ENCODE measurements around the gene RPS6KA2.

RPS6KA2 gene

GRCh38 chr6:166437661-166438060, 189.4 kb downstream of the RPS6KA2 start:
- in situ Hi-C loops (cut with HindIII; ENCODE audit: low pct_ligation_motif_present, low pct_unique_long_range_greater_than_20kb, low sequenced_read_pairs): no loop called here
- DNase-seq: no peak

DNA sequence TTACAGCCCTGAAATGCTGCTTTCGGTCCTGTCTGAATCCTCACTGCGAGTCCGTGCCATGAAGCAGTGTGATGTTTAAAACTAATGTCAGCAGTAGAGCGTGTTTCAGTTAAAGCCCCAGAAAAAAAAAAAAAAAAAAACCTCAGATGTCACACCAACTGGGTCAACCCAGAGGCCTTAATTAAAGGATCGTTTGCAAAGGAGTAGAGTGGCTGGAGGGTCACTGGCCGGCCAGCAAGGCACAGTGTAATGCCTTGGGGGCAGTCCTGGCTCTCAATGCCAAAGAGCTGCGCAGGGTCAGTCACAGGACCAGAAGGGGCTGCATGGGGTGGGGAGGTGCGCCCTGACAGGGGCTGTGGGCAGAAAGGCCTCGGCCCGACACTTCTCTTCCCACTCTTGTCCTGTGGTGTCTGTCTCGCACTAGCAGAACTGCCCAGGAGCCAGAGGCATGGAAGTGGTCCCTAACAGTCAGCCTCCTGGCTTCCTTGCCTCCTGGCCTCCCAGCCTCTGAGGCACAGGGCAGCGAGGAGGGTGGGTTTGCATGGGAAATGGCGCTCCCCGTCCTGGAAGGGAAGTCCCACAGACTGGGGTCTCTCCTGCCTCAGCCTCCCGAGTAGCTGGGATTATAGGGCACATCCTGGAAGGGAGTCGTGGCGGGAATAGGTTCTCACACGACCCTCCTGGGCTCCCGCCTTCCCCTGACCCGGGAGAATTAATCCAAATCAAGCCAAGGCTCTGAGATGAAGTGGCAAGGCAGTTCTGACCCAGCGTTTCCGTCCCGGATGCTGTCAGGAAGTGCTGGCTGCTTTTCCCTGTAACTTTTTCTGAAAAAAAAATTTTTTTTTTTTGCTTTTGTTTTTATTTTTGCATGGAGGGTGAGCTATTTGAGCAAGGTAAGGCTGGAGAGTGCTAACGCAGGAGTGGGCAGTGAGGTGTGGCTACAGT, 190.6 kb downstream of the RPS6KA2 start:
- no peak for DNase-seq
- in situ Hi-C loops (cut with HindIII; ENCODE audit: low pct_ligation_motif_present, low pct_unique_long_range_greater_than_20kb, low sequenced_read_pairs): no loop called here

DNA sequence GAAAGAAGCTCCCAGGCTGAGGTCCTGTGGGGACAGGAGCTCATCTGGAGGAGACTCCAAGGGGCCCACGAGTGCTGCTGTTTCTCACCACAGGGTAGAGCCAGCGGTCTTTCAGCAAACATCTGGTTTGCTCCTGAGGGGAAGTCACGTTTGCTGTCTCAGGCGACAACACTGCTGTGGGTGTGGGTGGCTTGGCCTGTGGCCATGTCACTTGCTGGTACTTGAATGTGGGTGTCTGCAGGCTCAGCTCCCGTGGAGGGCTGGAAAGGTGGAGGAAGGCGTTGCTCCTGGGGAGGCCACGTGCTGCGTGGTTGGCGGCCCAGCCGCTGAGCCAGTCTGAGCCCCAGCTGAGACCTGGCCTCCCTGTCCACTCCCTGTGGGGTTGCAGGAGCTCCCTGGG, 191.5 kb downstream of the RPS6KA2 start:
- no peak for DNase-seq
- in situ Hi-C loops (cut with HindIII; ENCODE audit: low pct_ligation_motif_present, low pct_unique_long_range_greater_than_20kb, low sequenced_read_pairs): no loop called here

DNA sequence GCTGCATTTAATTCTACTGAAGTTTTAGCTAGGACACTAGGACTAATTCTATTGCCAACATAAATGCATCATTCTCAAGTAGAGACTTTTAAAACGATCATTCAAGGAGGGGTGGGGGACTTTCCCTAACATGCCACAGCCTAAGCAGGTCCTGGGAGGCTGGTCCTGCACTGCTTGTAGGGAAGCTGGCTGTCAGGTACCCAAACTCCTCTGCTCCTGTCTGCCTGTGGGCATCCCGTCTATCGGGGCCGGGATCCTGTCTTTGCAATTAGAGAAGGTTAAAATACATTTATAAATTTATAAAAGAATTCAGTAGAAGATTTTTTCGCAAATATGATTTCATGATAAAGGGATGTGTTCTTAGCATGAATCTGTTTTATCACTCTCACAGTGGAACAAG, 192.7 kb downstream of the RPS6KA2 start:
- in situ Hi-C loops (cut with HindIII; ENCODE audit: low pct_ligation_motif_present, low pct_unique_long_range_greater_than_20kb, low sequenced_read_pairs): no loop called here
- no peak for DNase-seq

- no peak for DNase-seq
- in situ Hi-C loops (cut with HindIII; ENCODE audit: low pct_ligation_motif_present, low pct_unique_long_range_greater_than_20kb, low sequenced_read_pairs): no loop called here
These were observed 194.0 kb downstream of the RPS6KA2 start for GRCh38 chr6:166433096-166433495.

- in situ Hi-C loops (cut with HindIII; ENCODE audit: low pct_ligation_motif_present, low pct_unique_long_range_greater_than_20kb, low sequenced_read_pairs): no loop called here
- DNase-seq: no peak
These were observed 196.8 kb downstream of the RPS6KA2 start for GRCh38 chr6:166430269-166430668.

DNA sequence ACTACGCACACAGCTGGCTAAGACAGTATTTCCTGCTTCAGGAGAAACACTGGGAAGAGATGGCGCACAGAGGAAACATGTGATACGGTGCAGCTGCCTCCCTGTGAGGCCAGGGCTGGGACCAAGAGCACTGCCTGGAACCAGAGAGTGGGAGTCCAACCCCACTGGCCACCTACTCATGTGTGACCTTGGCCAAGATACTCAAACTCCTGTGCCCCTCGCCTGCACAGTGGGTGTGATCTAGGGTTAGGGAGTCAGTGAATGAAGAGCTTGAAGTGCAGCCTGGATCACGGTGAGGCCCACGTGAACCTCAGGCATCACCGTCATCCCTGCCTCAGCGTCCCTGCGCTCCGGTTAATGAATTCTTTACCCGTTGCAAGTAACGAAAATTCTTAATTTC, 202.6 kb downstream of the RPS6KA2 start:
- in situ Hi-C loops (cut with HindIII; ENCODE audit: low pct_ligation_motif_present, low pct_unique_long_range_greater_than_20kb, low sequenced_read_pairs): no loop called here
- no peak for DNase-seq

GRCh38 chr6:166423781-166424180, 203.3 kb downstream of the RPS6KA2 start:
- DNase-seq: no peak
- in situ Hi-C loops (cut with HindIII; ENCODE audit: low pct_ligation_motif_present, low pct_unique_long_range_greater_than_20kb, low sequenced_read_pairs): no loop called here

- in situ Hi-C loops (cut with HindIII; ENCODE audit: low pct_ligation_motif_present, low pct_unique_long_range_greater_than_20kb, low sequenced_read_pairs): no loop called here
- no peak for DNase-seq
These were observed 203.9 kb downstream of the RPS6KA2 start for GRCh38 chr6:166423051-166423745.

DNA sequence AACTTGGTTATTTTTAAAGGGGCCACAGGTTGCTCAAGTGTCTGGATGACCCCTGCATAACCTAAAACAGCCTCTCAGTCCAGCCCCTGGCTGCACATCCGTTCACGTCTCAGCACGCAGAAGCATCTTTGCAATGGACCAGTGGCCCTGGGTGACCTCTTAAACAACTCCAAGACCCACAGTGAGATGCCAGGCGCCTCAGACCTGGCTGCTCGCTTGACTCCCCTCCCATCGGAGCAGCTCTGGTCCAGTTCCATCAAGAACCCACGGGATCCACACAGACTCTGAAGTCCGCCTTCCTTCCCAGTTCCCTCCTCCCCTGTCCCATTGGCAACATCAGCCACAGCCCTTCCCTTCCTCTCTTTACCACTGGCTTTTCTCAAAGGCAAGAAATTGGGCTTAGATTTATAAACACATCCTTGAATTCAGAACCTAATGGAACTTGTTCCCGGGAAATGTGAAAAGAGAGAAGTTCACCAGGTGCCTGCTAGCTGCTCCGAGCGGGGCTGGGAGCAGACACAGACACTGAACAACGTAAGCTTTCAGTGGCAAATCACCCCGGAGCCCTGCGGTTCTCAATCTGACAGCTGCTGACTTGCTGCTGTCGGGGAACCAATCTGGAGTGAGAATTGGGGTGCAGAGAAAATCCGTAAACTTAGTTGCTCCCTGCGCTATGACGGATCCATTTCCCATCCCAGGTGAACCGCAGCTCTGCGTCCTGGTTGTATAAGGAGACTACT, 204.7 kb downstream of the RPS6KA2 start:
- in situ Hi-C loops (cut with HindIII; ENCODE audit: low pct_ligation_motif_present, low pct_unique_long_range_greater_than_20kb, low sequenced_read_pairs): no loop called here
- no peak for DNase-seq

DNA sequence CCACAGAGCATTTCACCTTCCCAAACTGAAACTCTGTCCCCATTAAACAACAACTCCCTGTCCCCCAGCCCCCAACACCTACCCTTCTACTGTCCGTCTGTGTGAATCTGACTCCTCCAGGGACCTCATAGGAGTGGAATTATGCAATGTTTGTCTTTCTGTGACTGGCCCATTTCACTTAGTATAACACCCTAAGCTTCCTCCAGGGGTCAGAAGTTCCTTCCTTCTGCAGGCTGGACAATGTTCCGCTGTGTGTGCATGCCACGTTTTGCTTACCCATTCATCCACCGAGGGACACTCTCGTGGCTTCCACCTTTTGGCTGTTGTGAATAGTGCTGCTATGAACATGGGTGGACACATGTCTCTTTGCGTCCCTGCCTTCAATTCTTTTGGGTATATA, 206.7 kb downstream of the RPS6KA2 start:
- in situ Hi-C loops (cut with HindIII; ENCODE audit: low pct_ligation_motif_present, low pct_unique_long_range_greater_than_20kb, low sequenced_read_pairs): no loop called here

DNA sequence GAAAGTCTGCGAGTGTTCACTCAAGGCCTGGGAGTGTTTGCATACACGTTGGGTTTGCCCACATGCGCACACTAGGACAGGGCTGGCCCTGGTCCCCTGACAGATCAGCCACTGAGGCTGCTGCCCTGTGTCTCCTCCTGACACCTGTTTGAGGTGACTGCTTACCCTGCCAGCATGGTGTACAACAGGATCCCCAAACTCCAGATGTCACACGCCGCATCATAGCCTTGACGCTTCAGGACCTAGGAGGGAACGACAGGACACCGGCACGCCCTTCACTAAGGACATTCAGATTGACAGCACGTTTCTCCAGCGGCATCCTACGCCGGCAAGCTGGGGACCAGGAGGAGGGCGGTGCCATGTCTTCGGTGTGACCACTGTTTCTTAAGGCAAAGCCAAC, 207.3 kb downstream of the RPS6KA2 start:
- DNase-seq: no peak
- in situ Hi-C loops (cut with HindIII; ENCODE audit: low pct_ligation_motif_present, low pct_unique_long_range_greater_than_20kb, low sequenced_read_pairs): no loop called here

More for the DNA sequence above, 206.7 kb downstream of the RPS6KA2 start:
- no peak for DNase-seq

- in situ Hi-C loops (cut with HindIII; ENCODE audit: low pct_ligation_motif_present, low pct_unique_long_range_greater_than_20kb, low sequenced_read_pairs): no loop called here
These were observed 207.8 kb downstream of the RPS6KA2 start for GRCh38 chr6:166419286-166419685.

GRCh38 chr6:166418691-166419143, 208.3 kb downstream of the RPS6KA2 start:
- in situ Hi-C loops (cut with HindIII; ENCODE audit: low pct_ligation_motif_present, low pct_unique_long_range_greater_than_20kb, low sequenced_read_pairs): no loop called here
- no peak for DNase-seq

More at GRCh38 chr6:166419286-166419685, 207.8 kb downstream of the RPS6KA2 start:
- DNase-seq: no peak

DNA sequence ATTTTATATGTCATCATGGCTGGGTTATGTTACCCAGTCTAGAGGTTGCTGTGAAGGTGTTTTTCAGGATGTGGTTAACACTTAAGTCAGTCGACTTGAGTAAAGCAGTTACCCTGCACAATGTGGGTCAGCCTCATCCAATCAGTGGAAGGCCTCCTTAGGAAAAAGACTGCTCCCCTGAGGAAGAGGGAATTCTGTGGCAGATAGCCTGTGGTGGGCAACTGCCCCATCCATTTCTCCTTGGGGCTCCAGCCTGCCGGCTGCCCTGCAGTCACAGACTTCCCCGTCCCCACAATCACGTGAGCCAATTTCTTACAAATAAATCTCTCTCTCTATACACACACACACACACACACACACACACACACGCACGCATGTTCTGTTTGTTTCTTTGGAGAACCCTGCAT, 209.8 kb downstream of the RPS6KA2 start:
- in situ Hi-C loops (cut with HindIII; ENCODE audit: low pct_ligation_motif_present, low pct_unique_long_range_greater_than_20kb, low sequenced_read_pairs): no loop called here
- no peak for DNase-seq

- DNase-seq: no peak
- in situ Hi-C loops (cut with HindIII; ENCODE audit: low pct_ligation_motif_present, low pct_unique_long_range_greater_than_20kb, low sequenced_read_pairs): no loop called here
These were observed 211.2 kb downstream of the RPS6KA2 start for GRCh38 chr6:166415833-166416347.

GRCh38 chr6:166415306-166415705, 211.7 kb downstream of the RPS6KA2 start:
- in situ Hi-C loops (cut with HindIII; ENCODE audit: low pct_ligation_motif_present, low pct_unique_long_range_greater_than_20kb, low sequenced_read_pairs): no loop called here
- DNase-seq: no peak

DNA sequence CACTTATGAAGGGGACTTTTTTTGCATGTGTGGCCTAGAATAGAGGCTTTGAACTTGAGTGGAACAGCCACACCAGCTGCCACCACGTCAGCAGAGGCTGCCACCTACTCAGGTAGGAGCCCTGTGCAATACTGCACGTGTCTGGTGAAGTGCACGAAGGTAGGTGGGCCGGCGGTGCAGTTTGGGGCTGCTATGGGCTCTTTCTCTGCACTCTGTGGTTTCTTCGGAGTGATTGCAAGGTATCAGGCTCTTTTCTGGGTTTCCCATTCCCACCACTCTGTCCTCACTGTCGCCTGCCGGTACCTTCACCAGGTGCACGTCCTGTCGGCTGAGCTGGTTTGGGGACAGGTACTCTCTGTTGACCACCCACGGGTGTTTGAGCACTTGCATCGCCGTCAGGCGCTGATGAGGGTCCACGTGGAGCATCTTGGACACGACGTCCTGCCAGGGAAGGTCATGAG, 213.5 kb downstream of the RPS6KA2 start:
- in situ Hi-C loops (cut with HindIII; ENCODE audit: low pct_ligation_motif_present, low pct_unique_long_range_greater_than_20kb, low sequenced_read_pairs): no loop called here
- no peak for DNase-seq

GRCh38 chr6:166412911-166413384, 214.1 kb downstream of the RPS6KA2 start:
- in situ Hi-C loops (cut with HindIII; ENCODE audit: low pct_ligation_motif_present, low pct_unique_long_range_greater_than_20kb, low sequenced_read_pairs): no loop called here
- no peak for DNase-seq
